Psoas muscle (tissue), 8 donors: ENCODE data around the gene TRAF3. TPM values are rescaled to one million over a fixed set of nuclear protein-coding genes. Genes with fewer than 3 reads are reported as not detected.
A peak's percentile ranks its signal among the peaks of the same experiment; 100 is the strongest.

ENCODE experiments used
- ATAC-seq, 4 donors: fragments of 200-7000 bp; cut with Tn5 transposase; one replicate each; pipeline ENCODE4 v1.9.1; 2020; ENCODE audit warnings: moderate library complexity in 3 of 4, mild to moderate bottlenecking in 2 of 4
- DNase-seq, 2 donors: peaks; one replicate each; pipeline ENCODE4 v3.0.0-alpha.2; 2020
- H3K27ac ChIP-seq: fragments of 200-600 bp; one replicate; pipeline ENCODE4 v1.8.0; 2022
- H3K27me3 ChIP-seq, 3 donors: fragments of 200-600 bp in 1 of 3; one replicate each; pipeline versions ENCODE4 v1.6.1 to v1.8.0; 2013 to 2022; ENCODE audit warnings: low read length in 2 of 3, mild to moderate bottlenecking in 2 of 3, moderate library complexity in 1 of 3; ENCODE audit not compliant: insufficient read depth in 3 of 3
- H3K36me3 ChIP-seq, 2 donors: fragments of 200-600 bp in 1 of 2; one replicate each; pipeline versions ENCODE4 v1.6.1 to v1.8.0; 2013 to 2022; ENCODE audit warnings: low read depth in 1 of 2, mild to moderate bottlenecking in 1 of 2, moderate library complexity in 1 of 2; ENCODE audit not compliant: insufficient read depth in 1 of 2
- H3K4me1 ChIP-seq: fragments of 200-600 bp; one replicate; pipeline ENCODE4 v1.8.0; 2022
- H3K4me3 ChIP-seq: fragments of 200-600 bp; one replicate; pipeline ENCODE4 v1.8.0; 2022; ENCODE audit warnings: mild to moderate bottlenecking
- H3K9me3 ChIP-seq: fragments of 200-600 bp; one replicate; pipeline ENCODE4 v1.8.0; 2022
- WGBS, 3 donors: extraction: QIAGEN DNeasy Blood & Tissue Kit; methylation state at CpG; one replicate each; pipeline versions ENCODE4 v1.1.6 to v1.1.7; 2013; 5-methylcytosine and 5-hydroxymethylcytosine counted together
- intact Hi-C, 2 donors: fragments of 100-400 bp; cut with DNase I; formaldehyde crosslinking; loops; one replicate each; pipeline versions ENCODE4 v1.11.0 to v1.14.2; 2022
- polyA plus RNA-seq, 3 donors: library from polyadenylated mRNA; stranded (reverse); fragments of 200-250 nt; gene quantifications; one replicate each; pipeline ENCODE4 v1.2.3, GENCODE V29; 2013
- total RNA-seq, 4 donors: library from RNA; stranded (reverse); fragmentation: NEBNext Ultra II Directional in 2 of 4; extraction: Animal tissue kit (Norgen Biotek cat#: 25700) in 2 of 4; gene quantifications; one replicate each; pipeline versions ENCODE4 v1.2.1 to v1.2.4, GENCODE V29; 2021 to 2023
- TF ChIP-seq, protein P1 (sequence below): fragments of 200-600 bp; IDR thresholded peaks from one replicate; pipeline ENCODE4 v1.8.0; 2022; ENCODE audit warnings: antibody characterized with exemption
- donor health status: healthy with polysubstance abuse.
- donor health status: DM: no; HTN: no; CAD: no; lungs with moderate emphysema.
- donor health status: Bipolar disorder and iron deficiency.
- donor health status: healthy.
- donor health status: DM: yes; HTN: yes; CAD: no.
- donor health status: DM: no; HTN: no; CAD: no.
- donor health status: DM: no; HTN: no; CAD: no.
- donor health status: DM: yes; HTN: yes; CAD: no.

TRAF3 gene
- total and polyA plus RNA-seq, 7 donors: 3.3 to 16.3 (median 8.1) TPM

DNA sequence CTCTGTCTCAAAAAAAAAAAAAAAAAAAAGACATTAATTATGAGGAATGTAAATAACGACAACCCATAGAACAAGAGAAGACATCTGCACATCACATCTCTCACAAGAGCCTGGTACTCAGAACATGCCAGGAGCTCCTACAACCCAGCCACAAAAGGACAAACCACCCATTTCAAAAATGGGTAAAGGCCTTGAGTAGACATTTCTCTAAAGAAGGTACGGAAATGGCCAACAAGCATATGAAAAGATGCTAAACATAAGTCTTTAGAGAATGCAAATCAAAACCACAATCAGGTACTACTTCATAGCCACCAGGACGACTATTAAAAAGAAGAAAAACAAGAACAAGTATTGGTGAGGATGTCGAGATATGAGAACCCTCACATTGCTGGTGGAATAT, 158.5 kb downstream of the TRAF3 start:
- TF ChIP-seq, protein P1, sequence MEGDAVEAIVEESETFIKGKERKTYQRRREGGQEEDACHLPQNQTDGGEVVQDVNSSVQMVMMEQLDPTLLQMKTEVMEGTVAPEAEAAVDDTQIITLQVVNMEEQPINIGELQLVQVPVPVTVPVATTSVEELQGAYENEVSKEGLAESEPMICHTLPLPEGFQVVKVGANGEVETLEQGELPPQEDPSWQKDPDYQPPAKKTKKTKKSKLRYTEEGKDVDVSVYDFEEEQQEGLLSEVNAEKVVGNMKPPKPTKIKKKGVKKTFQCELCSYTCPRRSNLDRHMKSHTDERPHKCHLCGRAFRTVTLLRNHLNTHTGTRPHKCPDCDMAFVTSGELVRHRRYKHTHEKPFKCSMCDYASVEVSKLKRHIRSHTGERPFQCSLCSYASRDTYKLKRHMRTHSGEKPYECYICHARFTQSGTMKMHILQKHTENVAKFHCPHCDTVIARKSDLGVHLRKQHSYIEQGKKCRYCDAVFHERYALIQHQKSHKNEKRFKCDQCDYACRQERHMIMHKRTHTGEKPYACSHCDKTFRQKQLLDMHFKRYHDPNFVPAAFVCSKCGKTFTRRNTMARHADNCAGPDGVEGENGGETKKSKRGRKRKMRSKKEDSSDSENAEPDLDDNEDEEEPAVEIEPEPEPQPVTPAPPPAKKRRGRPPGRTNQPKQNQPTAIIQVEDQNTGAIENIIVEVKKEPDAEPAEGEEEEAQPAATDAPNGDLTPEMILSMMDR: no peak
- ATAC-seq: no peak
- intact Hi-C loops: no loop called here
- 94 to 95% (median 94%) methylated on average over 4 of the region's 4 CpGs for WGBS, 3 donors
- H3K9me3 ChIP-seq: no peaks in the 10 kb centered on the region
- H3K4me1 ChIP-seq: no peaks in the 10 kb centered on the region
- no peak for DNase-seq
- no peak overlapping the region for H3K27ac ChIP-seq
- peaks cover 5 to 61% of the 10 kb centered on the region in 2 donors for H3K36me3 ChIP-seq
- peaks cover 0 to under 1% (median 0%) of the 10 kb centered on the region in 3 donors for H3K27me3 ChIP-seq
- no peak overlapping the region for H3K4me3 ChIP-seq

DNA sequence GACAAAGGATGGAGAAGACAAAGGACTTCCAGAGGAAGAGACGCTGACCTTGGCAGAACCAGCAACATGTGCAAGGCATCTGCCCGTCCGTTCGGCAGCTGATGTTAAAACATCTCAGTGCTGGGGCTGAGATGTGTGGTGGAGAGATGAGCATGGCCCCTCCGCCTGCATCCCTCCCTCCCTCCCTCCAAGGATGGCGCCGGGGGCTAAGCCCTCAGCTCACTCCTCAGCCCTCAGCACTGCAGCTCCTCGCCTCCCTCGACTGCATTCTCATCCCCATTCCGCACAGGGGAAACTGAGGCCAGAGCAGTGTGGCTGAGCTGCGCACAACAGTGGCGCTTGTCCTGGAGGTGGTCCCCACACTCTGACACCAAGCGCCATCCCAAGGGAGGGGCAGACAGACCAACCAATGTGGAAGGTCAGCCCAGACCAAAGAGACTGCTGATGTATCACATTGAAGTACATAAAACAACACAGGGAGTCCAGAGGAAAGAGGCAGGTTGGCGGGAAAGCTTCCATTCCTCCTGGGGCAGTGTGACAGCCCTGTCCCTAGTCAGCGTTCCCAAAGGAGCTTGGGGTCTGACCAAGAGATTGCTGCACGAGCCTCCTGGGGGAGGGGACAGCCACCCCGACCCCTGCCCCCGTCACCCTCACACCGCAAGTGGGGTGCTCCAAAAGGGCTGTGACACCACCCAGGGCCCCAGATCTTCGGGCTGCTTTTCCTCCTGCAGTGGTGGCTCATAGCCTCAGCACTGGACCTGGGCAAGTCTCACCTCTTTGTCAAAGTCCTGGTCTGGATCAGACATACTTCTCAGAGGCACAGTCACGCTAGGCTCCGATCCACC, 160.3 kb downstream of the TRAF3 start:
- H3K4me1 ChIP-seq: no peaks in the 10 kb centered on the region
- ATAC-seq: no peak
- intact Hi-C loops: no loop called here

DNA sequence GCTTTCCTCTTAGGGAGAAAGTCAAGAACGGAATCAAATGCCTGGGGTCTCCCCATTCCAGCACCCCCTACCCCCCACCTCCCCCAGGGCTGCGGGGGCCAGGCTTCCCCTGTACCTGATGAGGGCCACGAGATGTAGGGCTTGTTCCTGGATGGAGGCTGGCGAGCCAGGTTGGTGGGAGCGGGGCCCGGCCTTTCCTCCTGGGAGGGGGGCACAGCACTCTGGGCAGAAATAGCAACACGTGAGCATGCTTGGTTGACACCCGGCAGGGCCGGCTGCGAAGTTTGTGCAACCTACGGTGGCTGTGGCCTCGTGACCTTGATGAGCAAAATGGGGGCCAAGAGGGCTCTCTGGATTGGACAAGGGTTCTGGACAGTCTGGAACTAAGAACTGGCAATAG, 160.9 kb downstream of the TRAF3 start:
- TF ChIP-seq, protein P1: no peak
- WGBS, 3 donors: 93 to 97% (median 97%) methylated on average over 12 of the region's 12 CpGs

More for the DNA sequence above, 160.3 kb downstream of the TRAF3 start:
- WGBS, 3 donors: 91 to 92% (median 92%) methylated on average over 20 to 22 of the region's 22 CpGs
- Histone ChIP-seq H3K27me3 (no peaks in the 10 kb centered on the region), H3K9me3 (no peaks in the 10 kb centered on the region), H3K36me3 (peaks cover 5 to 79% of the 10 kb centered on the region in 2 donors), H3K4me3 (no peak overlapping the region), H3K27ac (no peak overlapping the region)
- TF ChIP-seq, protein P1: no peak
- peak in 1 of 2 donors; percentile 24 for DNase-seq

DNA sequence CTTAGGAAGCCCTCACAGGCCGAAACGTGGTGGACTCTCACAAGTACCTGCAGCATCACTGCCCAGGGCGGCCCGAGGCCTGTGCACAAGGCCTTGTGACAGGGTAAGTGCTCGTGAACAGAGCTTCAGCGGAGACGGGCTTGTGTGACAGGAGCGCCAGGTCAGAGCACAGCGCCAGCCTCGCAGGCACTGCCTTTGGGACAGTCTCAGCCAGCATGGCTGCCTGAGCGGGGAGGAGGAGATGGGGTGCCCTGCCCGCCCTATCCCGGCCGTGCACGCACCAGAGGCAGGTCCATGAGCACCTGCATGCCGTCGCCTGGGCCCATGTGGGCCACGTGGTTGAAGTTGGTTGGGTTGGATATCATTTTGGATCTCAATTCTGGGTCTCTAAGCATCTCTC, 162.1 kb downstream of the TRAF3 start:
- Histone ChIP-seq H3K4me3 (no peak overlapping the region), H3K36me3 (peaks cover 7 to 84% of the 10 kb centered on the region in 2 donors), H3K9me3 (no peaks in the 10 kb centered on the region), H3K27me3 (no peaks in the 10 kb centered on the region), H3K27ac (no peak overlapping the region), H3K4me1 (no peaks in the 10 kb centered on the region)
- DNase-seq (peak in 1 of 2 donors; percentile 47), ATAC-seq (no peak)
- WGBS, 3 donors: 94 to 95% (median 95%) methylated on average over 18 of the region's 18 CpGs
- intact Hi-C loops: no loop called here
- TF ChIP-seq, protein P1: no peak

More for the DNA sequence above, 160.9 kb downstream of the TRAF3 start:
- H3K27me3 ChIP-seq: no peaks in the 10 kb centered on the region
- DNase-seq: peak in 1 of 2 donors; percentile 41
- no peak overlapping the region for H3K27ac ChIP-seq
- ATAC-seq: no peak
- H3K36me3 ChIP-seq: peaks cover 2 to 81% of the 10 kb centered on the region in 2 donors
- H3K4me1 ChIP-seq: no peaks in the 10 kb centered on the region
- no peaks in the 10 kb centered on the region for H3K9me3 ChIP-seq
- intact Hi-C loops: no loop called here
- no peak overlapping the region for H3K4me3 ChIP-seq
